ENCODE results near the gene PIGH. TPM values are rescaled to one million over a fixed set of nuclear protein-coding genes. Genes with fewer than 3 reads are reported as not detected.

The PIGH gene
- total RNA-seq, 4 donors from 2014 or later, result 22.1 to 31.4 (median 29.2) TPM

DNA sequence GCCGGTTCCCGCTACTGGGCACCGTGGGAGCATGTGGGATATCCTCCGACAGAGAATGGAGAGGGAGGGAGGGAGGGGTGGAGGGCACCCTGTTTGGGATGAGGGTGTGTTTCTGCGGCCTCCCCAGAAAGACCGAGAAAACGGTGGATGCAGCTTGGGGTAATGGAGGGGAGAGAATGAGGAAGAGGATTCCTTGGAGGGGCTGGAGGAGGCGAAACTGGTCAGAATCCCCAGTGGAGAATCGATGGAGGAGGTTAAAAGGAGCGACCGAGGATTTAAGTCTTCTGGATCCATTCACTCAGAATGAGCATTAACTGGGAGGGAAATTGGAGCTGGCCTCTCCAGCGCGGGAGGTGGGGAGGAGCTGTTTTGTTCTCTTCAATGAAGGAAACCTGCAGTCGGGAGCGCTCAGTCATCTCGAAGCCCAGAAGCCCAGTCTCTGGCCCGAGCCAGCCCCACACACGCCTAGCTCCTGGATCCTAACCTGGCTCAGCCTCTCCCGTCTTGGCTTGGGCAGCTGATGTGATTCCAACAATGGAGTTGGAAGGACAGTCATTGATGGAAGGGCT is 20.2 kb upstream of the PIGH start:
- peak in 1 of 2 donors; percentile 89 for DNase-seq (ENCODE audit: low spot score in 2 of 2)
- WGBS, 2 donors, result 6% methylated on average over 19 of the region's 19 CpGs
- TF ChIP-seq, protein P1, sequence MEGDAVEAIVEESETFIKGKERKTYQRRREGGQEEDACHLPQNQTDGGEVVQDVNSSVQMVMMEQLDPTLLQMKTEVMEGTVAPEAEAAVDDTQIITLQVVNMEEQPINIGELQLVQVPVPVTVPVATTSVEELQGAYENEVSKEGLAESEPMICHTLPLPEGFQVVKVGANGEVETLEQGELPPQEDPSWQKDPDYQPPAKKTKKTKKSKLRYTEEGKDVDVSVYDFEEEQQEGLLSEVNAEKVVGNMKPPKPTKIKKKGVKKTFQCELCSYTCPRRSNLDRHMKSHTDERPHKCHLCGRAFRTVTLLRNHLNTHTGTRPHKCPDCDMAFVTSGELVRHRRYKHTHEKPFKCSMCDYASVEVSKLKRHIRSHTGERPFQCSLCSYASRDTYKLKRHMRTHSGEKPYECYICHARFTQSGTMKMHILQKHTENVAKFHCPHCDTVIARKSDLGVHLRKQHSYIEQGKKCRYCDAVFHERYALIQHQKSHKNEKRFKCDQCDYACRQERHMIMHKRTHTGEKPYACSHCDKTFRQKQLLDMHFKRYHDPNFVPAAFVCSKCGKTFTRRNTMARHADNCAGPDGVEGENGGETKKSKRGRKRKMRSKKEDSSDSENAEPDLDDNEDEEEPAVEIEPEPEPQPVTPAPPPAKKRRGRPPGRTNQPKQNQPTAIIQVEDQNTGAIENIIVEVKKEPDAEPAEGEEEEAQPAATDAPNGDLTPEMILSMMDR (IDR thresholded peaks at IDR 0.05), result no peak
- no peak for TF ChIP-seq POLR2A (IDR thresholded peaks at IDR 0.05)
- intact Hi-C loops (cut with DNase I; ENCODE audit: low total_unique reads), result no loop called here
- H3K4me3 ChIP-seq (ENCODE audit: low read depth, poor library complexity, severe bottlenecking), result peak overlapping the region; percentile 58

DNA sequence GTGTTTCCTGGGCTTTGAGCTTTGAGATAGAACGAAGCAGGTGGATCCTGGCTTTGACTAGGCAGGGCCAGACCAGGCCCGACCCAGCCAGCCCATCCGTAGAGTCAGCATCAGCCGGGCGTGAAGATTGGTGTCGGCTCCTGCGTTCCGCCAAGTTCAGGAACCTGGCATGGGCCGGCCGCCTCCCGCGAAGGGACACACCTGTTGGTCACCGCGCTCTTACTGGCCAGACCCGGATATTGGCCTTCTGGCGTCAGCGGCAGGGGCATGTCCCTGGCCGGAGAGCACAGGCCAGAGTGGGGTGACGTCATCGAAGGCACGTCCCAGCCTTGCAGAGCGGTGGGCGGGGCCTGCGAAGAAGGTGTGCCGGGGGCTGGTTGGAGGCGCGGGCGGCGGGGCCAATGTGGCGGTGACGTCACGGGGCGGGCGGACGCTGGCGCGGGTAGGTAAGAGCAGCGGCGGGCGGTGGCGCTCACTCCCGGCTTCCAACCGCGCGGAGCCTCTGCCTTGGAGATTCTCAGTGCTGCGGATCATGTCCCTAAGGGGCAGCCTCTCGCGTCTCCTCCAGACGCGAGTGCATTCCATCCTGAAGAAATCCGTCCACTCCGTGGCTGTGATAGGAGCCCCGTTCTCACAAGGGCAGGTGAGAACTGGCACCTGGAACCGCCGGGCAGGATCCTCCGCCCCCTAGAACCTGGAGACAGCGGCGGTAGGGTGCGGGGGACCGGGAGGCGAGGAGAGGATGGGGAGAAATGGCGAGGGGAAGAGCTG is 19.6 kb upstream of the PIGH start, which contains the start of gene ARG2:
ARG2 (plus strand) TSS at position 475 of the 771 bp plus-strand sequence; CDS start at position 533, 58 bp downstream.
- peak; percentile 95 to 99 for DNase-seq (ENCODE audit: low spot score in 2 of 2)
- peak within 1 kb of the TSS; percentile 58 for H3K4me3 ChIP-seq (ENCODE audit: low read depth, poor library complexity, severe bottlenecking)
- intact Hi-C loops (cut with DNase I; ENCODE audit: low total_unique reads), result loop anchor here (10.0 kb wide), 1 partner anchor 45 kb away; no protein-coding TSS in a partner anchor
- WGBS, 2 donors, result 1 to 2% methylated on average over 14 to 43 of the region's 62 CpGs
- TF ChIP-seq, protein P1 (IDR thresholded peaks at IDR 0.05), result peak in 1 of 3 donors; percentile 40
- TF ChIP-seq POLR2A (IDR thresholded peaks at IDR 0.05), result no peak

DNA sequence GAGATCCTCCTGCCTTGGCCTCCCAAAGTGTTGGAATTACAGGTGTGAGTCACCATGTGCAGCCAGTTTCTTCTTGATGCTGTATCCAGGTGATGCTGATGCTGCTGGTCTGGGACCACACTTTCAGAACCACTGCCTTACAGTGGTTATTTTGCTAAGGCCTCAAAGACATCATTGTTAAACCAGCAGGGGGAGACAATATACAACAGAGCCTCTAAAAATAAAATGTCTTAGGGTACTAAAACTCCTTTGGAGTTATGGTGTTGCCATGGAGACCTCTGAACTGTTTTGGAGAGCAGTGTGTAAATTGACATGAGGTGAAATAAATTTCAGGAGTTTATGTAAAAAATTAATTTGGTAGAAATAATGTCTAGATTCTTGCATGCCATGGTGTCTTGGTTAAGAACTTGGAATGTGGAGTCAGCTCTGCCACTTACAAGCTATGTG is 18.6 kb upstream of the PIGH start:
- intact Hi-C loops (cut with DNase I; ENCODE audit: low total_unique reads), result loop anchor here (10.0 kb wide), 1 partner anchor 46 kb away; no protein-coding TSS in a partner anchor
- H3K4me3 ChIP-seq (ENCODE audit: low read depth, poor library complexity, severe bottlenecking), result no peak overlapping the region
- no peak for DNase-seq (ENCODE audit: low spot score in 2 of 2)
- TF ChIP-seq POLR2A (IDR thresholded peaks at IDR 0.05), result no peak
- TF ChIP-seq, protein P1 (IDR thresholded peaks at IDR 0.05), result peak in 1 of 3 donors; percentile 47

DNA sequence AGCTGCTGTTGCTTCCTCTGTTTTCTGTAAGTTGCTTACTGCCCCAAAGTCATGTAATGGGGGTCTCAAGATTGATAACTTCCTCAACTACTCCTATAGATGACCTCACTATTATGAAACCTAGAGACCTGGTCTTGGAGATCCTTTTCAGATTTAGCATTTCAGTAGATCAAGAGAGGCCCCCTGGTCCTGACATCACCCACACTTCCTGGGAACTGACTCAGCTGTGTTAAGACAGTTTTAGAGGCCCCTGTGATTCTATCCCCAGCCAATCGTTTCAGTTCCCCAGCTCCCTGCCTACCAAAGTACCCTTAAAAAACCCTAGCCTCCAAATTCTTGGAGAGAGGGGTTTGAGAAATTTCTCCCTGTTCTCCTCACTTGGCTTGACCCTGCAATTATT is 10.4 kb upstream of the PIGH start:
- intact Hi-C loops (cut with DNase I; ENCODE audit: low total_unique reads), result loop anchor here (10.0 kb wide), 1 partner anchor 54 kb away; no protein-coding TSS in a partner anchor

DNA sequence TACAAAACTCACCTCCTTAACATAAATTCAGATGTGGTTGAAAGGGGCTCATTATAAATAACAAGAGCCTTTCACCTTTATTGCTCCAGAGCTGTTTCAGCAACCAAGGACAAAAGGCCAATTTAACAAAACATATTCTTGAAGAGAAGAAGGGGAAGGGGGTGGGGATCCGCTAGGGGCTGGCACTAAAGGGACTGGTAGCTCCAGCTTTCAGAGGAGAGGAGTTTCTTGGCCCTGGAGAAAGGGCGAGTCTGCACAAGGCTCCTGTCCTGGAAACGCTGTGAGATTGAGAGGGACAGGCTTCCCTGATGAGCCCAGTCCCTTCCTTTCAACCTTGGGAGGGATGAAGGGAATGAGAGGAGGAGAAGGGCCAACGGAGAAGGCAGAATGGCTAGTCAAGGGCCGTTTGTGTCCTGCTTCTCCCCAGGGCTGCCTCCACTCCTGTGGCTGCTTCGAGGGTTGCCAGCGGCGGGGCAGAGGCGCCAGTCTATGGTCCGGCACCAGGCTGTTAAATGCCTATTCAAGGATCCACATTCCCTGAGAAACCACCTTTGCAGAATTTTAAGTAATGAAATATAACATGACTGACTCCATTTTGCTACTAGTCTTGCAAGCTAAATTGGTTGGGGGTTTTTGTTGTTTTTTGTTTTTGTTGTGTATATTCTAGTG is 9.7 kb upstream of the PIGH start:
- DNase-seq (ENCODE audit: low spot score in 2 of 2), result no peak
- intact Hi-C loops (cut with DNase I; ENCODE audit: low total_unique reads), result loop anchor here (10.0 kb wide), 1 partner anchor 55 kb away; no protein-coding TSS in a partner anchor
- TF ChIP-seq, protein P1 (IDR thresholded peaks at IDR 0.05), result no peak
- TF ChIP-seq POLR2A (IDR thresholded peaks at IDR 0.05), result no peak
- H3K4me3 ChIP-seq (ENCODE audit: low read depth, poor library complexity, severe bottlenecking), result no peak overlapping the region
- WGBS, 2 donors, result 55 to 63% methylated on average over 10 of the region's 10 CpGs

More for the DNA sequence above, 10.4 kb upstream of the PIGH start:
- DNase-seq (ENCODE audit: low spot score in 2 of 2), result no peak
- WGBS, 2 donors, result 87 to 93% methylated on average over 1 of the region's 1 CpG
- H3K4me3 ChIP-seq (ENCODE audit: low read depth, poor library complexity, severe bottlenecking), result no peak overlapping the region
- TF ChIP-seq POLR2A (IDR thresholded peaks at IDR 0.05), result no peak
- TF ChIP-seq, protein P1 (IDR thresholded peaks at IDR 0.05), result no peak

Measured in lower leg skin (tissue), 4 donors.